OCI-LY7 (cell line): ENCODE data around the gene ZXDB. TPM values are rescaled to one million over a fixed set of nuclear protein-coding genes. Genes with fewer than 3 reads are reported as not detected.
"Not testable (repeated sequence)": the region's sequence is repeated elsewhere in the genome, so short reads cannot be mapped to it uniquely, and the experiment has no call there.

Source experiments
- BruUV-seq: library from RNA; stranded (reverse); fragments of 400-500 nt; replicated peaks from 2 replicates; lab custom pipeline; 2021; lab: Mats Ljungman, UMichigan
- CTCF ChIA-PET: fragments of 300-600 bp; sonication (Branson Sonifier 250); formaldehyde crosslinking; loops from one replicate; lab custom pipeline; 2022; ENCODE audit warnings: antibody characterized with exemption; ENCODE audit not compliant: unreplicated experiment; lab: Charles Lee
- POLR2A ChIA-PET: fragments of 300-600 bp; sonication (Branson Sonifier 250); formaldehyde crosslinking; loops from one replicate; lab custom pipeline; 2022; ENCODE audit warnings: antibody characterized with exemption; lab: Charles Lee
- DNase-seq: peaks from one replicate; pipeline ENCODE4 v3.0.0-alpha.2; 2015; ENCODE audit warnings: low spot score
- H2AFZ ChIP-seq: fragments of 200-600 bp; sonication (generic), shearing (Covaris generic); 2 replicates; pipeline ENCODE4 v1.6.1; 2014; ENCODE audit warnings: mild to moderate bottlenecking, antibody characterized with exemption, low read length, moderate library complexity
- H3K27ac ChIP-seq: fragments of 200-600 bp; sonication (generic); 2 replicates; pipeline ENCODE4 v1.5.1; 2014; ENCODE audit warnings: mixed run types, low read depth, mild to moderate bottlenecking, moderate library complexity, low read length, inconsistent platforms; ENCODE audit not compliant: poor library complexity, severe bottlenecking
- H3K36me3 ChIP-seq: fragments of 200-600 bp; sonication (generic); 2 replicates; pipeline ENCODE4 v1.6.1; 2014; ENCODE audit warnings: mild to moderate bottlenecking, antibody characterized with exemption, low read length, moderate library complexity, mixed read lengths; ENCODE audit not compliant: insufficient read depth
- H3K4me1 ChIP-seq: fragments of 200-600 bp; sonication (generic); 2 replicates; pipeline ENCODE4 v1.5.1; 2014; ENCODE audit warnings: mild to moderate bottlenecking, low read length; ENCODE audit not compliant: insufficient read depth, poor library complexity, severe bottlenecking
- H3K4me2 ChIP-seq: fragments of 200-600 bp; sonication (generic); 2 replicates; pipeline ENCODE4 v1.6.1; 2014; ENCODE audit warnings: mild to moderate bottlenecking, low read length
- H3K4me3 ChIP-seq: fragments of 200-600 bp; sonication (generic); 2 replicates; pipeline ENCODE4 v1.5.1; 2014; ENCODE audit warnings: mild to moderate bottlenecking, low read depth, low read length; ENCODE audit not compliant: poor library complexity, severe bottlenecking
- H3K79me2 ChIP-seq: fragments of 200-600 bp; sonication (generic); 2 replicates; pipeline ENCODE4 v1.6.1; 2016; ENCODE audit warnings: low read depth, mild to moderate bottlenecking, low read length, moderate library complexity, mixed read lengths; ENCODE audit not compliant: insufficient read depth
- H3K9me2 ChIP-seq: fragments of 200-600 bp; sonication (generic); 2 replicates; pipeline ENCODE4 v1.6.1; 2016; ENCODE audit warnings: mild to moderate bottlenecking, low read length, mixed read lengths; ENCODE audit not compliant: insufficient read depth
- H3K9me3 ChIP-seq: fragments of 200-600 bp; sonication (generic); 2 replicates; pipeline ENCODE4 v1.6.1; 2014; ENCODE audit warnings: mild to moderate bottlenecking, mixed run types, low read length, mixed read lengths
- H4K20me1 ChIP-seq: fragments of 200-600 bp; sonication (generic); 2 replicates; pipeline ENCODE4 v1.6.1; 2014; ENCODE audit warnings: mild to moderate bottlenecking, antibody characterized with exemption, low read length, moderate library complexity, mixed read lengths; ENCODE audit not compliant: insufficient read depth
- CTCF ChIP-seq: fragments of 200-600 bp; sonication (generic); conservative IDR thresholded peaks from 2 replicates; pipeline ENCODE4 v1.5.1; 2014; ENCODE audit warnings: mild to moderate bottlenecking, antibody characterized with exemption, low read length, moderate library complexity, mixed read lengths
- EZH2phosphoT487 ChIP-seq: fragments of 200-600 bp; sonication (generic); IDR thresholded peaks from 2 replicates; pipeline ENCODE4 v1.6.1; 2018; ENCODE audit warnings: low read depth, borderline replicate concordance, mild to moderate bottlenecking, mixed run types, antibody characterized with exemption, low read length, moderate library complexity, mixed read lengths
- intact Hi-C: fragments of 100-400 bp; cut with micrococcal nuclease; formaldehyde crosslinking; loops from one replicate; pipeline ENCODE4 v1.10.0; 2022; ENCODE audit not compliant: unreplicated experiment
- total RNA-seq, 2 experiments: library from RNA; depleted of rRNA in 1 of 2; stranded (reverse); fragments of >200 nt in 1 of 2; shearing (Covaris generic) in 1 of 2; gene quantifications; 2 replicates each; pipeline ENCODE4 v1.2.3, GENCODE V29; 2014 to 2022

Gene ZXDB
- total RNA-seq, 2 experiments from 2014 or later = 7.3 to 8.6 TPM

- Histone ChIP-seq H3K27ac (no peak overlapping the region), H4K20me1 (no peaks in the 10 kb centered on the region), H2AFZ (no peak overlapping the region), H3K9me2 (no peaks in the 10 kb centered on the region), H3K36me3 (no peaks in the 10 kb centered on the region), H3K4me2 (no peak overlapping the region), H3K9me3 (no peaks in the 10 kb centered on the region), H3K4me3 (no peak overlapping the region), H3K4me1 (no peaks in the 10 kb centered on the region), H3K79me2 (no peaks in the 10 kb centered on the region)
- intact Hi-C loops = no loop called here
- DNase-seq = no peak
- POLR2A ChIA-PET = no interaction called here
- BruUV-seq = no TSS peak
- no peak for TF ChIP-seq CTCF
- TF ChIP-seq EZH2phosphoT487 = no peak
- CTCF ChIA-PET = no interaction called here
These were observed 15.7 kb downstream of the ZXDB start for GRCh38 chrX:57607295-57608187.

GRCh38 chrX:57613351-57613750, 21.5 kb downstream of the ZXDB start:
- H3K27ac ChIP-seq, H4K20me1 ChIP-seq, POLR2A ChIA-PET, H3K79me2 ChIP-seq, H2AFZ ChIP-seq, H3K4me1 ChIP-seq, intact Hi-C loops, CTCF ChIA-PET, H3K36me3 ChIP-seq, H3K9me3 ChIP-seq, DNase-seq, H3K4me2 ChIP-seq, H3K4me3 ChIP-seq, BruUV-seq, H3K9me2 ChIP-seq: not testable (repeated sequence)

- H3K9me3 ChIP-seq, CTCF ChIA-PET, H3K36me3 ChIP-seq, intact Hi-C loops, POLR2A ChIA-PET, H3K4me2 ChIP-seq, H3K79me2 ChIP-seq, BruUV-seq, DNase-seq, H3K4me3 ChIP-seq, H3K4me1 ChIP-seq, H4K20me1 ChIP-seq, H3K27ac ChIP-seq, H2AFZ ChIP-seq, H3K9me2 ChIP-seq: not testable (repeated sequence)
These were observed 37.6 kb downstream of the ZXDB start for GRCh38 chrX:57629438-57629837.
